ENCODE data around the gene MOGAT2.
"Not testable (repeated sequence)": the region's sequence is repeated elsewhere in the genome, so short reads cannot be mapped to it uniquely, and the experiment has no call there.

MOGAT2 gene

DNA sequence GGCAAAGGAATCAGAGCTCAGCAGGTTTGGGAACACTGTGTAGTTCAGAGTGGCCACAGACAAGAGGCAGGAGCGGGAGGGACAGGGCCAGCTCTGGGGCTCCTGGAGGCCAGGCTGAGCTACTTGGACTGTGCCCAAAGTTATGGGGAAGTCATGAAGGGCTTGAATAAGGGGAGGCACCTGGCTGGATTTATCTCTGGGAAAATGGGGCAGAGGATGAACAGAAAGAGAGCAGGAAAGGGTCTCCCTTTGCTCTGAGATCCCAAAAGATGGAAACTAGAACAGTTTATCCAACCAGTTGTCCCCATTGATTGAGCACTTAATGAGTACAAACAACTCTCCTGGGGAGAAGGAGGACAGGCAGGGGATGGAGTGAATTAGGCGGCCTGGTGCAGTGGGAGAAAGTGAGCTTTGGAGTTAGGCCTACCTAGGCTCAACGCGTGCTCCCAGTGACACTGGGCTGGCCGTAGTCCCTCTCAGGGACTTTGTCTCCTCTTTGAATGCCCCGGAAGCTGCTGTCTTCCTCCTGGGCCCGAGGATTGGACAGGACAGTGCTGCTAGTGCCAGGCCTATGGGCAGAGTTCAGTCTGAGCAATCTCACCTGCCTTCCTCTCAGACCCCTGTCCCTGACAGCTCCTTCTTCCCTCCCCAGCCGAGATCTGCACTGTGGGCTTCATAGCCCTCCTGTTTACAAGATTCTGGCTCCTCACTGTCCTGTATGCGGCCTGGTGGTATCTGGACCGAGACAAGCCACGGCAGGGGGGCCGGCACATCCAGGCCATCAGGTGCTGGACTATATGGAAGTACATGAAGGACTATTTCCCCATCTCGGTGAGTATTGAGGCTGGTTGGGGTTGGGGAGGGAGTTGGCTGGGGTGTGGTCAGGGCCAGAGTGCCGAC is 2.0 kb downstream of the MOGAT2 start:
- DNase-seq, result no peak

- no peak for DNase-seq
These were observed 3.0 kb downstream of the MOGAT2 start for GRCh38 chr11:75720639-75721038.

DNA sequence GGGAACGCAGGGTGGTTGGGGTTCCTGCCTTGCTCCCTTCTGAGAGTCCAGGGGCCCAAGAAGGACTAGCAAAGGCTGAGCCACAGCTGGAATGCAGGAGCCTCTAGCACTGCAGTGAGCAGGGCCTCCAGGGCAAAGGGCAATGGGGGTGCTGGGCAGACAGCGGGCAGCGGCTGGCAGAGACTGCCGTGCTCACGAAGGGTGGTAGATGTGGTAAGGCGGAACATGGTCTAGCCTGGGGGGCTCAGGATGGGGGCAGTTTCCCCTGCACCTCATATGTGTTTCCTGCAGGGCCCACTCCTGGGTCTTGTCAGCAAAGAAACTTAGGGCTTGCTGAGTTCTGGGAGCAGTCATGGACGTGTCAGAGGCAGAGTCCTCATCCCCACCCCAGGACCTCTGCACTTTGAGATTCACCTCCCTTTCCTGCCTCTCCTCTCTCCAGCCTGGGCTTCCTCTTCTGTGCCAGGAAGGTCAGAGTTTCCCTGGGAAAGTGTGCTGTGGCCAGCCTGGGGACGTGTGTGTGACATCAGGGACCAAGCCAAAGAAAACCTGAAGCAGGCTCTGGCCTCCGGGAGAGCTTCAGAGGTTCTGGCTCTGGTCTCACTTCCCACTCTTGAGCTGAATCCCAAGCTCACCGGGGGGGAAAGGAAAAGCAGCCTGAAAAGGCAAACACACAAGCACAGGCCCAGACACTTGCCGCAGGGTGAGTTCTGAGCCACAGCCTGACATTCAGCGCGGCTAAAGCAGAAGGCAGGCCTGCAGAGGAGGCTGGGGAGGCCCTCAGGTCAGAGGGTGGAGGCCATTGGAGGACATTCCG is 4.4 kb downstream of the MOGAT2 start:
- DNase-seq, result no peak

DNA sequence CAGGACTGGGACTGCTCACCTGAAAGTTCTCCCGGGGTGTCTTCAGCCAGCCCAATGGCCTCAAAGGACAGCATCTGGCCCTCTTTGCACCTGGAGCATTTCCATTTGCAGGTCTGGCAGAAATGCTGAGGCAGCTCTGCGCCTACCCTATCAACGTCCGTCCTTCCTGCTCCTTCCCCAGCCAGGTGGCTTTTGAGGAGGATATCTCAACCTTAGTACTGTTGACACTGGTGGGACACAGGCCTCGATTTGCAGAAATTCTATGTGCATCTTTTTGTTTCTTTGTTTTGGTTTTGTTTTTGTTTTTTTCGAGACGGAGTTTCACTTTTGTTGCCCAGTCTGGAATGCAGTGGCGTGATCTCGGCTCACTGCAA is 5.0 kb downstream of the MOGAT2 start:
- no peak for DNase-seq

DNA sequence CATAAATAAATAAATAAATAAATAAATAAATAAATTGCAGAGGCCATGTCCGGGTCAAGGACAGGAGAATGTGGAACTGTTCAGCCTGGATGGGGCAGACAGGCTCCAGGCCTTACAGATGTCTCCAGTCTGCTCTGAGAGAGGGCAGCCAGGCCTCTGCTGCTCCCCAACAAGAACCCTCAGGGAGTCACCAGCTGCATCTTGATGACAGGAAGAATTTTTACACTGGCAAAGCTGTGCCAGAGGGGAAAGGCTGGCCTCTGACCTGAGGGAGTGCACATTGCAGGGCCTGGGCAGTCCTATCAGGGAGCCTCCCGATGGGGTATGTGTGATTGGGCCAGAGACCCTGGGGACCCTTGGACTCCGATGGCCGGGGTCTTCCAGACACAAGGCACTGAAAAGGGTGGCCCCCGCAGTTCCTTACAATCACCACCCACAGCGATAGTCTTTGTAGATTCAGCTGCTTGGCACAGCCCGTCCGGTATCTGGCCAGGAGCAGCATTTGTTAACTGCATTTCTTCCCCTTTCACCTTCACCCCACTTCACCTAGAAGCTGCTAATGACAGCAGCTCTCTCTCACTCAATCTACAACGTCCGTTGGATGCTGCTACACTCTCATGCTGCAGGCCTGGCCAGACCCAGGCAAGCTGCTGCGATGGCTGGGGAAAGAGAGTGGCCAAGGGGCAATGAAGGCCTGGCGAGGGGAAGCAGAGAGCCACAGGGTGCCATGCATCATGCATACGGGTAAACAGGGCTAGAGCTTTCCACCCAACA is 8.1 kb downstream of the MOGAT2 start:
- no peak for DNase-seq

- no peak for DNase-seq
These were observed 11.4 kb downstream of the MOGAT2 start for GRCh38 chr11:75728992-75729391.

GRCh38 chr11:75731095-75731494 is 13.5 kb downstream of the MOGAT2 start:
- no peak for DNase-seq

DNA sequence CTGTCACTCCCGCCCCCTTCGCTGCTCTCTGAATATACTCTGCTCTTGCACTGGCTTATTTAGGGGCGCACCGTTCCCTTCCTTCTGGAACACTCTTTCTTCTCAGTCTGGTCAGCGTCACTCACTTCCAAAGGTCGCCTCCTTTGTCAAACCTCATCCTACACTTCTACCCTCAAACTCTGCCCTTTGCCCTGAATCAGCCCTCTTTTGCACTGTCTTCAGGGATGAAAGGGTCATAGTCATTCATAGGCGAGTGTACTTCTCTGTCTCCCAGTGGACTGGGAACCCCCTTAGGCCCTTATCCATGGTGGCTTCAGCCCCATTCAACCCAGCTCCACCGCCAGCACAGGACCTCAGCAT is 15.4 kb downstream of the MOGAT2 start:
- DNase-seq, result no peak

- DNase-seq, result peak; percentile 6
These were observed 15.9 kb downstream of the MOGAT2 start for GRCh38 chr11:75733431-75734107.

- DNase-seq, result peak; percentile 21
These were observed 17.0 kb downstream of the MOGAT2 start for GRCh38 chr11:75734491-75735180.

DNA sequence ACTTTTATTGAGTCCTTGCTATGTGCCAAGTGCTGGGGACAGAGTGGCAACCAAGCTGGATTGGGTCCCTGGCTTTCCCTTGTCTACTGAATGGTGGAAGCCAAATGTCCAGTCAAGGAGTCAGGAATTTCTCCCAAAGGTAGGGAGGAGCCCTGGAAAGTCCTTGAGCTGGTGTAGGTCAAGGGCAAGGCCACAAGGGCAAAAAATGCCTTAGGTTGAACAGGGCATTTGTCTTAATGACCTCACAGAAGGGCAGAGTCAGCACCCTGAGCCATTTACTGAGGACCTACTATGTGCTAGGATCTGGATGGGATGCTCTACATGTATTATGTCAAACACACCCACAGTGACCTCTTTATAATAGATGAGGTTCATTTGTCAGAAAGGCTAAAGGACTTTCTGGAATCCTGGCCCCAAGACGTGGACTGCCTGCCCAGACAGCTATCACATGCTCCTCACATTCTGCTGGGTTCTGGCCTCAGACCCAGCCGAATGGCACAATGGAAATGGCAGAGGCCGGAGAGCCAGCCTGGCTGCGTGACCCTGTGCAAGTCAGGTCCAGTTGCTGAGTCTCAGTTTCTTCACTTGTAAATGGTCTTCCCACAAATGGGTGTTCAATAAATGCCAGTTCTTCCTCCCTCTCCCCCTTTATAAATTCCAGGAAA is 17.7 kb downstream of the MOGAT2 start:
- DNase-seq, result no peak

GRCh38 chr11:75737314-75737713 is 19.7 kb downstream of the MOGAT2 start:
- no peak for DNase-seq

- no peak for DNase-seq
These were observed 23.0 kb downstream of the MOGAT2 start for GRCh38 chr11:75740681-75741080.

DNA sequence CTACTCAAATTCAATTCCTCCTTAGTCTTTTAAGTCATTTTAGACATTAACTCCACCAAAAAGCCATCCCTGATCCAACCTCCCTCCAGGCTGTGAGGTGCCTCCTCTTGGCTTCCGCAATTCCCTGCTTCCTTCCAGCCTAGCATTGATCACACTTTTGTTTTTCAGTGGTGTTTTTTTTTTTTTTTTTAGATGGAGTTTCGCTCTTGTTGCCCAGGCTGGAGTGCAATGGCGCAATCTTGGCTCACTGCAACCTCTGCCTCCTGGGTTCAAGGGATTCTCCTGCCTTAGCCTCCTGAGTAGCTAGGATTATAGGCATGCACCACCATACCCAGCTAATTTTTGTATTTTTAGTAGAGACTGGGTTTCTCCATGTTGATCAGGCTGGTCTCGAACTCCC is 25.5 kb downstream of the MOGAT2 start:
- DNase-seq, result not testable (repeated sequence)

GRCh38 chr11:75743711-75744563 is 26.3 kb downstream of the MOGAT2 start:
- no peak for DNase-seq

GRCh38 chr11:75745807-75746206 is 28.2 kb downstream of the MOGAT2 start:
- no peak for DNase-seq

- not testable (repeated sequence) for DNase-seq
These were observed 31.2 kb downstream of the MOGAT2 start for GRCh38 chr11:75748729-75749273.

- not testable (repeated sequence) for DNase-seq
These were observed 37.3 kb downstream of the MOGAT2 start for GRCh38 chr11:75754933-75755332.

DNA sequence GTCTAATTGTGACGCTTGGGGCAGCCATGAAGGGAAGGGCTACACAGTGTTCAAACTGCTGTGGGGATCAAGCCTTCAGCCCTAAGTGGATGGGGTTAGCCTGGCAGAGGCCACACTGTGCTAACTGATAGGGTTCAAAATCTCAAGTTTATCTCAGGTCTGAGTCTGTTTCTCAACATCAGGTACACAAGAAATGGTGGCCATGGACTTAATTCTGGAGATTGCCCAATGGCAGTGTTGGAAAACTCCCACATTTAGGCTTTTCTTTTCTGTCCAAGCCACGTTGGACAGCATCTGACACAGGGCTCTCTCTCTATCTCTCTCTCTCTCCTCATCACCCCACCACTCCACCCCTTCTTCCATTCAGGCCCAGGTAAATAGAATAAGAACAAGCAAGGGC is 40.0 kb downstream of the MOGAT2 start:
- DNase-seq, result no peak

- no peak for DNase-seq
These were observed 42.2 kb downstream of the MOGAT2 start for GRCh38 chr11:75759832-75760231.

Data from activated CD4-positive, alpha-beta T cell treated with anti-CD3 and anti-CD28 coated beads for 48 hours (primary cell).